Type B pancreatic cell (in vitro differentiated cells): ENCODE measurements around the gene ADPRS. TPM values are rescaled to one million over a fixed set of nuclear protein-coding genes. Genes with fewer than 3 reads are reported as not detected.

Source experiments
- DNase-seq: peaks from one replicate; pipeline ENCODE4 v3.0.0; 2021; ENCODE audit warnings: mixed read lengths; ENCODE audit not compliant: unreplicated experiment; ENCODE audit errors: extremely low spot score
- H3K27ac Mint-ChIP-seq: 2 replicates; pipeline ENCODE4 v1.8.0; 2021; ENCODE audit warnings: mild to moderate bottlenecking, mixed read lengths
- H3K27me3 Mint-ChIP-seq: 2 replicates; pipeline ENCODE4 v1.8.0; 2021; ENCODE audit warnings: mixed read lengths
- H3K36me3 Mint-ChIP-seq: 2 replicates; pipeline ENCODE4 v1.8.0; 2021; ENCODE audit warnings: mixed read lengths
- H3K4me1 Mint-ChIP-seq: one replicate; pipeline ENCODE4 v1.8.0; 2021; ENCODE audit warnings: mixed read lengths; ENCODE audit not compliant: unreplicated experiment
- H3K4me3 Mint-ChIP-seq: 2 replicates; pipeline ENCODE4 v1.8.0; 2021; ENCODE audit warnings: mild to moderate bottlenecking, mixed read lengths
- H3K9me3 Mint-ChIP-seq: 2 replicates; pipeline ENCODE4 v1.8.0; 2021; ENCODE audit warnings: mixed read lengths
- CTCF ChIP-seq: fragments of 200-600 bp; sonication (generic); conservative IDR thresholded peaks from 2 replicates; pipeline ENCODE4 v1.5.0; 2021; ENCODE audit warnings: antibody characterized with exemption, mild to moderate bottlenecking
- total RNA-seq: library from RNA; stranded (reverse); gene quantifications from 2 replicates; pipeline ENCODE4 v1.2.1, GENCODE V29; 2021; ENCODE audit warnings: low replicate concordance

Gene ADPRS
- total RNA-seq, 1 donor from 2014 or later = 31.9 TPM

GRCh38 chr1:36135796-36136195, 47.1 kb downstream of the ADPRS start:
- Mint-ChIP-seq H3K27me3 (no peaks in the 10 kb centered on the region), H3K27ac (peak overlapping the region; percentile 74), H3K4me1 (peaks cover 11% of the 10 kb centered on the region), H3K4me3 (no peak overlapping the region), H3K9me3 (no peaks in the 10 kb centered on the region), H3K36me3 (peaks cover 7% of the 10 kb centered on the region)
- TF ChIP-seq CTCF = no peak
- no peak for DNase-seq

- peaks cover 11% of the 10 kb centered on the region for H3K36me3 Mint-ChIP-seq
- H3K27ac Mint-ChIP-seq = peak overlapping the region; percentile 74
- no peaks in the 10 kb centered on the region for H3K27me3 Mint-ChIP-seq
- H3K4me3 Mint-ChIP-seq = no peak overlapping the region
- peaks cover 16% of the 10 kb centered on the region for H3K4me1 Mint-ChIP-seq
- TF ChIP-seq CTCF = no peak
- H3K9me3 Mint-ChIP-seq = no peaks in the 10 kb centered on the region
- DNase-seq = no peak
Observed at GRCh38 chr1:36136535-36136934, 47.8 kb downstream of the ADPRS start.

GRCh38 chr1:36137226-36137625, 48.5 kb downstream of the ADPRS start:
- Mint-ChIP-seq H3K27me3 (no peaks in the 10 kb centered on the region), H3K4me3 (no peak overlapping the region), H3K36me3 (peaks cover 11% of the 10 kb centered on the region), H3K9me3 (no peaks in the 10 kb centered on the region), H3K27ac (no peak overlapping the region), H3K4me1 (peaks cover 20% of the 10 kb centered on the region)
- no peak for DNase-seq
- no peak for TF ChIP-seq CTCF

GRCh38 chr1:36137776-36138175, 49.1 kb downstream of the ADPRS start:
- H3K4me1 Mint-ChIP-seq = peaks cover 22% of the 10 kb centered on the region
- no peak for DNase-seq
- no peaks in the 10 kb centered on the region for H3K9me3 Mint-ChIP-seq
- no peak for TF ChIP-seq CTCF
- no peaks in the 10 kb centered on the region for H3K27me3 Mint-ChIP-seq
- no peak overlapping the region for H3K4me3 Mint-ChIP-seq
- H3K27ac Mint-ChIP-seq = no peak overlapping the region
- peaks cover 11% of the 10 kb centered on the region for H3K36me3 Mint-ChIP-seq

GRCh38 chr1:36139521-36139920, 50.8 kb downstream of the ADPRS start:
- DNase-seq = no peak
- no peaks in the 10 kb centered on the region for H3K9me3 Mint-ChIP-seq
- no peaks in the 10 kb centered on the region for H3K27me3 Mint-ChIP-seq
- no peak for TF ChIP-seq CTCF
- H3K4me3 Mint-ChIP-seq = no peak overlapping the region
- H3K36me3 Mint-ChIP-seq = peaks cover 11% of the 10 kb centered on the region
- H3K4me1 Mint-ChIP-seq = peaks cover 17% of the 10 kb centered on the region
- no peak overlapping the region for H3K27ac Mint-ChIP-seq

GRCh38 chr1:36142121-36142520, 53.4 kb downstream of the ADPRS start:
- no peak overlapping the region for H3K27ac Mint-ChIP-seq

More at GRCh38 chr1:36142121-36142520, 53.4 kb downstream of the ADPRS start:
- no peak for DNase-seq
- H3K36me3 Mint-ChIP-seq = peaks cover 11% of the 10 kb centered on the region
- H3K27me3 Mint-ChIP-seq = no peaks in the 10 kb centered on the region
- H3K9me3 Mint-ChIP-seq = no peaks in the 10 kb centered on the region
- no peak for TF ChIP-seq CTCF
- no peak overlapping the region for H3K4me3 Mint-ChIP-seq
- H3K4me1 Mint-ChIP-seq = peaks cover 11% of the 10 kb centered on the region
